ENCODE data around the gene VPS39.

GRCh38 chr15:42163947-42164550 is 44.1 kb downstream of the VPS39 start:
- TF ChIP-seq CTCF (IDR thresholded peaks at IDR 0.05; ENCODE audit: poor library complexity) (no peak), EZH2phosphoT487 (IDR thresholded peaks at IDR 0.05; ENCODE audit: low read depth, severe bottlenecking, unreplicated experiment) (no peak)

Measured in hepatocyte (in vitro differentiated cells).